NB4 (cell line): ENCODE measurements around the gene PCDHGB3.

Experiments used
- CTCF ChIP-seq: IDR thresholded peaks from one replicate; pipeline ENCODE4 v1.5.1; 2012; ENCODE audit warnings: low read depth, low read length
- MYC ChIP-seq: IDR thresholded peaks from 2 replicates; pipeline ENCODE4 v1.6.1; 2011; ENCODE audit warnings: low read depth, low read length
- POLR2A ChIP-seq: IDR thresholded peaks from 2 replicates; pipeline ENCODE4 v1.6.1; 2011; ENCODE audit warnings: mild to moderate bottlenecking; ENCODE audit not compliant: insufficient read length; ENCODE audit errors: extremely low read depth

GRCh38 chr5:141373673-141374317, 3.8 kb downstream of the PCDHGB3 start, which contains the start of gene PCDHGA6:
- TF ChIP-seq MYC (no peak), CTCF (peak; percentile 15), POLR2A (no peak)
